A549 (cell line): ENCODE measurements around the gene GFM2.
"Not testable (repeated sequence)": the region's sequence is repeated elsewhere in the genome, so short reads cannot be mapped to it uniquely, and the experiment has no call there.

Experiments used
- CBX2 ChIP-seq: fragments of 200-600 bp; sonication (generic); IDR thresholded peaks from 2 replicates; pipeline ENCODE4 v1.6.1; 2016; ENCODE audit warnings: low read depth, mild to moderate bottlenecking, borderline replicate concordance
- CEBPB ChIP-seq, 2 experiments: fragments of >200 bp in 1 of 2; sonication (Bioruptor Twin) in 1 of 2; formaldehyde crosslinking in 1 of 2; IDR thresholded peaks; 2 replicates each; pipeline ENCODE4 v1.6.1; 2012 to 2016
- JUNB ChIP-seq: fragments of >200 bp; sonication (Bioruptor Twin); formaldehyde crosslinking; IDR thresholded peaks from 2 replicates; pipeline ENCODE4 v1.6.1; 2016
- POLR2A ChIP-seq: IDR thresholded peaks from 2 replicates; pipeline ENCODE4 v1.6.1; 2012; ENCODE audit warnings: mild to moderate bottlenecking, low read length
- RAD21 ChIP-seq, 2 experiments: fragments of >200 bp in 1 of 2; sonication (Bioruptor Twin) in 1 of 2; formaldehyde crosslinking in 1 of 2; IDR thresholded peaks in 1 of 2; conservative IDR thresholded peaks in 1 of 2; 2 replicates in 1 of 2; 3 replicates in 1 of 2; pipeline ENCODE4 v1.6.1; 2012 to 2018; ENCODE audit warnings: inconsistent platforms in 1 of 2
- RFX5 ChIP-seq: fragments of 450-650 bp; IDR thresholded peaks from 2 replicates; pipeline ENCODE4 v1.7.1; 2014; ENCODE audit warnings: antibody characterized with exemption, mild to moderate bottlenecking, moderate library complexity
- TF ChIP-seq, protein P1 (sequence below): fragments of >200 bp; sonication (Bioruptor Twin); formaldehyde crosslinking; IDR thresholded peaks from 3 replicates; pipeline ENCODE4 v1.5.1; 2016
- TF ChIP-seq, protein P2 (sequence below): fragments of 250-450 bp; sonication (Bioruptor Pico); IDR thresholded peaks from 2 replicates; pipeline ENCODE4 v1.5.0; 2021; ENCODE audit warnings: mild to moderate bottlenecking, moderate library complexity, borderline replicate concordance

DNA sequence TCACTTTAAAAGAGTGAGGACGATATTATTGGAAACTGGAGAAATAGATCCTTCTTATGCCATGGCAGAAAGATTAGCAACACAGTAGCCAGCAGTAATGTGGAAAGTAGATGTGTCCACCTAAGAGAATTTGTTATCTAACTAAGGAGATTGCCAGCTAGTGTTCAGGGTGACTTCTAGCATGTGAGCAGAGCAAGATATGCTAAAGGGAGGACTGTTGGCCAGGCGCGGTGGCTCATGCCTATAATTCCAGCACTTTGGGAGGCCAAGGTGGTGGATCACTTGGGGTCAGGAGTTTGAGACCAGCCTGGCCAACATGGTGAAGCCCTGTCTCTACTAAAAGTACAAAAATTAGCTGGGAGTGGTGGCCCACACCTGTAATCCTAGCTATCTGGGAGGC lies 87.6 kb downstream of the GFM2 start:
- TF ChIP-seq, protein P1, sequence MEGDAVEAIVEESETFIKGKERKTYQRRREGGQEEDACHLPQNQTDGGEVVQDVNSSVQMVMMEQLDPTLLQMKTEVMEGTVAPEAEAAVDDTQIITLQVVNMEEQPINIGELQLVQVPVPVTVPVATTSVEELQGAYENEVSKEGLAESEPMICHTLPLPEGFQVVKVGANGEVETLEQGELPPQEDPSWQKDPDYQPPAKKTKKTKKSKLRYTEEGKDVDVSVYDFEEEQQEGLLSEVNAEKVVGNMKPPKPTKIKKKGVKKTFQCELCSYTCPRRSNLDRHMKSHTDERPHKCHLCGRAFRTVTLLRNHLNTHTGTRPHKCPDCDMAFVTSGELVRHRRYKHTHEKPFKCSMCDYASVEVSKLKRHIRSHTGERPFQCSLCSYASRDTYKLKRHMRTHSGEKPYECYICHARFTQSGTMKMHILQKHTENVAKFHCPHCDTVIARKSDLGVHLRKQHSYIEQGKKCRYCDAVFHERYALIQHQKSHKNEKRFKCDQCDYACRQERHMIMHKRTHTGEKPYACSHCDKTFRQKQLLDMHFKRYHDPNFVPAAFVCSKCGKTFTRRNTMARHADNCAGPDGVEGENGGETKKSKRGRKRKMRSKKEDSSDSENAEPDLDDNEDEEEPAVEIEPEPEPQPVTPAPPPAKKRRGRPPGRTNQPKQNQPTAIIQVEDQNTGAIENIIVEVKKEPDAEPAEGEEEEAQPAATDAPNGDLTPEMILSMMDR: not testable (repeated sequence)
- TF ChIP-seq POLR2A; CEBPB (IDR thresholded peaks at IDR 0.05); RFX5; RAD21 (conservative IDR thresholded peaks at IDR 0.05 in 1 of 2, IDR thresholded peaks at IDR 0.05 in 1 of 2); CBX2; JUNB: not testable (repeated sequence)
- TF ChIP-seq, protein P2, sequence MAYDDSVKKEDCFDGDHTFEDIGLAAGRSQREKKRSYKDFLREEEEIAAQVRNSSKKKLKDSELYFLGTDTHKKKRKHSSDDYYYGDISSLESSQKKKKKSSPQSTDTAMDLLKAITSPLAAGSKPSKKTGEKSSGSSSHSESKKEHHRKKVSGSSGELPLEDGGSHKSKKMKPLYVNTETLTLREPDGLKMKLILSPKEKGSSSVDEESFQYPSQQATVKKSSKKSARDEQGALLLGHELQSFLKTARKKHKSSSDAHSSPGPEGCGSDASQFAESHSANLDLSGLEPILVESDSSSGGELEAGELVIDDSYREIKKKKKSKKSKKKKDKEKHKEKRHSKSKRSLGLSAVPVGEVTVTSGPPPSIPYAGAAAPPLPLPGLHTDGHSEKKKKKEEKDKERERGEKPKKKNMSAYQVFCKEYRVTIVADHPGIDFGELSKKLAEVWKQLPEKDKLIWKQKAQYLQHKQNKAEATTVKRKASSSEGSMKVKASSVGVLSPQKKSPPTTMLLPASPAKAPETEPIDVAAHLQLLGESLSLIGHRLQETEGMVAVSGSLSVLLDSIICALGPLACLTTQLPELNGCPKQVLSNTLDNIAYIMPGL (CRISPR knock-in tag): not testable (repeated sequence)
